ENCODE data around the gene PAPOLA.

The PAPOLA gene

DNA sequence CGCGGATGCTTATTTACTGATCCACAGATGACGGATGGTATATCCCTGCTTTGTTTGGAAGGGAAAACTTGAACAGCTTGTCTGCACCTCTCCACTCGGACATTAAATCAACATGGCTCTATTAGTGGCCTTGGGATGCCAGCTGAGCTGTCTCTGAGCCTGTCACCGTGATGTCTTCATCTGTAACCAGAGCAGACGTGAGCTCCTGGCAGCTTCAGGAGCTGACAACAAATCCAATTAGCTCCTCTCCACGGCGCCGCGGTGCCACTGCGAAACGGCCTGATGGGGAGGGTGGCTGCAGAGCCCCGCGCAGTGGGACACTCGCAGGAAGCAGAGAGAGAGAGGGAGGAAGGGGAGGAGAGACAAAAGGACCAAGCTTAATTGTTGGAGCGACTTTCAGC lies 112.3 kb downstream of the PAPOLA start:
- H3K27me3 ChIP-seq (replicated peaks; ENCODE audit: insufficient read depth, low read length): no peaks in the 10 kb centered on the region
- no peak overlapping the region for H3K4me2 ChIP-seq (ENCODE audit: low read depth, low read length)
- no peak overlapping the region for H3K9ac ChIP-seq (ENCODE audit: low read length)
- no peaks in the 10 kb centered on the region for H4K20me1 ChIP-seq (ENCODE audit: insufficient read depth, low read length)
- no peaks in the 10 kb centered on the region for H3K9me3 ChIP-seq (replicated peaks; ENCODE audit: insufficient read depth, low read length)
- H3K36me3 ChIP-seq (replicated peaks; ENCODE audit: insufficient read depth, low read length): no peaks in the 10 kb centered on the region
- no peaks in the 10 kb centered on the region for H3F3A ChIP-seq (ENCODE audit: insufficient read depth, low read length)
- H3K9me2 ChIP-seq (replicated peaks; ENCODE audit: insufficient read depth, low read length): no peaks in the 10 kb centered on the region
- no peak overlapping the region for H3K27ac ChIP-seq (ENCODE audit: low read length)
- no peak overlapping the region for H3K4me3 ChIP-seq (ENCODE audit: low read length)
- H3K79me2 ChIP-seq (ENCODE audit: low read length): no peaks in the 10 kb centered on the region
- no peaks in the 10 kb centered on the region for H3K4me1 ChIP-seq (ENCODE audit: low read length)
- TF ChIP-seq EZH2 (optimal IDR thresholded peaks at IDR 0.05; ENCODE audit: low read depth, low read length): no peak
- no peak for TF ChIP-seq EZH2phosphoT487 (IDR thresholded peaks at IDR 0.05; ENCODE audit: low read length)
- TF ChIP-seq, protein P1, sequence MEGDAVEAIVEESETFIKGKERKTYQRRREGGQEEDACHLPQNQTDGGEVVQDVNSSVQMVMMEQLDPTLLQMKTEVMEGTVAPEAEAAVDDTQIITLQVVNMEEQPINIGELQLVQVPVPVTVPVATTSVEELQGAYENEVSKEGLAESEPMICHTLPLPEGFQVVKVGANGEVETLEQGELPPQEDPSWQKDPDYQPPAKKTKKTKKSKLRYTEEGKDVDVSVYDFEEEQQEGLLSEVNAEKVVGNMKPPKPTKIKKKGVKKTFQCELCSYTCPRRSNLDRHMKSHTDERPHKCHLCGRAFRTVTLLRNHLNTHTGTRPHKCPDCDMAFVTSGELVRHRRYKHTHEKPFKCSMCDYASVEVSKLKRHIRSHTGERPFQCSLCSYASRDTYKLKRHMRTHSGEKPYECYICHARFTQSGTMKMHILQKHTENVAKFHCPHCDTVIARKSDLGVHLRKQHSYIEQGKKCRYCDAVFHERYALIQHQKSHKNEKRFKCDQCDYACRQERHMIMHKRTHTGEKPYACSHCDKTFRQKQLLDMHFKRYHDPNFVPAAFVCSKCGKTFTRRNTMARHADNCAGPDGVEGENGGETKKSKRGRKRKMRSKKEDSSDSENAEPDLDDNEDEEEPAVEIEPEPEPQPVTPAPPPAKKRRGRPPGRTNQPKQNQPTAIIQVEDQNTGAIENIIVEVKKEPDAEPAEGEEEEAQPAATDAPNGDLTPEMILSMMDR (IDR thresholded peaks at IDR 0.05; ENCODE audit: low read length): no peak
- no peak for DNase-seq
- H2AFZ ChIP-seq (ENCODE audit: low read length): no peak overlapping the region

DNA sequence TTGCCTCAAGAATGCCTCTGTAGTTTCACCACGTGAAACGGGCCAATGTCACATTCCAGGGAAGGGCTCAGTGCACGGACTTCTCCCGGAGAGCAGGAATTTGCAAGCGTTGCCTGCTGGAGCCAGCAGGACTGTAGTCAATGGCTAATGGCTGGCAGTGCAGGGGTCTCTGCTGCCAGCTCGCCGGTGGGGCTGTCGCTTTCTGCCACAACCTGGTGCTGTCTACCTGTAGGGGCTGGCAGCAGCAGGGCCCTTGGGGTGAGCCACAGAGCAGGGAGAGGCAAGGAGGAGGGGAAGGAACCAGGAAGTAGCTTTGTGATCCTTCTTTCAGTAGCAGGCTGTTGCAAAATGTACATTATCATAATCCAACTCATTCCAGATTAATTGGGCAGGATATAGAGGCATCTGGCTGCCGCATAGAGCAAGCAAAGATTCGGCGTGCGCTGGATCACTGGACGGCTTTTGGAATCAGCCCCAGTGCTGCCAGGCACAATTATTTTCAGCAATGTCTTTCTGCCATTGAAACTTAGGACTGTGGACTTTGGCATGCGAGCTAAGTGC lies 114.1 kb downstream of the PAPOLA start:
- DNase-seq: no peak
- Histone ChIP-seq H4K20me1 (ENCODE audit: insufficient read depth, low read length) (no peaks in the 10 kb centered on the region), H3K4me1 (ENCODE audit: low read length) (no peaks in the 10 kb centered on the region), H3K27ac (ENCODE audit: low read length) (no peak overlapping the region), H3K9me2 (replicated peaks; ENCODE audit: insufficient read depth, low read length) (no peaks in the 10 kb centered on the region), H3F3A (ENCODE audit: insufficient read depth, low read length) (no peaks in the 10 kb centered on the region), H3K36me3 (replicated peaks; ENCODE audit: insufficient read depth, low read length) (no peaks in the 10 kb centered on the region), H3K9ac (ENCODE audit: low read length) (no peak overlapping the region), H2AFZ (ENCODE audit: low read length) (no peak overlapping the region), H3K27me3 (replicated peaks; ENCODE audit: insufficient read depth, low read length) (no peaks in the 10 kb centered on the region), H3K9me3 (replicated peaks; ENCODE audit: insufficient read depth, low read length) (no peaks in the 10 kb centered on the region), H3K4me2 (ENCODE audit: low read depth, low read length) (no peak overlapping the region), H3K79me2 (ENCODE audit: low read length) (no peaks in the 10 kb centered on the region), H3K4me3 (ENCODE audit: low read length) (no peak overlapping the region)
- no peak for TF ChIP-seq EZH2phosphoT487 (IDR thresholded peaks at IDR 0.05; ENCODE audit: low read length)
- TF ChIP-seq EZH2 (optimal IDR thresholded peaks at IDR 0.05; ENCODE audit: low read depth, low read length): no peak
- TF ChIP-seq, protein P1 (IDR thresholded peaks at IDR 0.05; ENCODE audit: low read length): no peak
